GOT3 (cell line): ENCODE measurements around the gene SLC6A17.

Experiments used
- DNase-seq: peaks from one replicate; lab custom pipeline; 2025; ENCODE audit warnings: mixed read lengths; lab: John Stamatoyannopoulos, UW

Gene SLC6A17

DNA sequence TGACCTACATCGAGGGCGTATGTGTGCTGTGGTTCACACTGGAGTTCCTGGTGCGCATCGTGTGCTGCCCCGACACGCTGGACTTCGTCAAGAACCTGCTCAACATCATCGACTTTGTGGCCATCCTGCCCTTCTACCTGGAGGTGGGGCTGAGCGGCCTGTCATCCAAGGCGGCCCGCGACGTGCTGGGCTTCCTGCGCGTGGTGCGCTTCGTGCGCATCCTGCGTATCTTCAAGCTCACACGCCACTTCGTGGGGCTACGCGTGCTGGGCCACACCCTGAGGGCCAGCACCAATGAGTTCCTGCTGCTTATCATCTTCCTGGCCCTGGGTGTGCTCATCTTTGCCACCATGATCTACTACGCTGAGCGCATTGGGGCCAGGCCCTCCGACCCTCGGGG, 72.8 kb downstream of the SLC6A17 start:
- DNase-seq, result no peak

- DNase-seq, result no peak
Observed at GRCh38 chr1:110223581-110223980, 73.3 kb downstream of the SLC6A17 start.

DNA sequence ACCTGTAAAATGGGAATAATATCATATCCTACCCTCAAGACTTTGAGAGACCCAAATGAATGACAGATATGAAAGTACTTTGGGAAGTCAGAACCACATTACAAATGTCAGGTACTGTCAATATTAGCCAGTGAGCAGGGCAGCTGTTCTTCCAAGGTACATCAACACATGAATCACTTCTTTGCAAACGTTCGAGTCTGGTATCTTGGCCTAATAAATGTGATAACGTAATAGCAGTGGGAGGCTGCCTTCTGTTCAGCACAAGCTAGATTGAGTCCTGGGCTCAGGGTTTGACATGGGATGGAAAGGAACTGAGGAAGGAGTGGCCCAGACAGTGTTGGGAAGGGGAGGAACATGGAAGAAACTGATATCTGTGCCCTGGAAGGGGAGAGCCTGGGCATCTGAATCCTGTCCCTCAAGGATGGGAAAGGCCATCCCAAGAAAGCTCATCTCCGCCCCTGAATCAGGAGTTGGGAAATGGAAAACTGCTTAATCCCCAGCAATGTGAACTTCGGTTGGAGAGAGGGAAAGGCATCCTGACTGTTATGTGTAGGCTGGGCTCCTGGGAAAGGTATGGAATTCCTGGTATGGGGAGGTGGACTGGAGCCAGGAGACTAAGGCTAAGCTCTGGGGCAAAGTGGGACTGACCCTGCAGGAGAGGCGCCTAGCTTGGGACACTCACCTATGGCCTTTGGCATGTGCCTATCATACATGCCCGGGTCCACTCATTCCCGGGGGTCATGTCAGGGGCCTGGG, 74.1 kb downstream of the SLC6A17 start:
- DNase-seq, result no peak

- no peak for DNase-seq
Observed at GRCh38 chr1:110225212-110225611, 74.9 kb downstream of the SLC6A17 start.

DNA sequence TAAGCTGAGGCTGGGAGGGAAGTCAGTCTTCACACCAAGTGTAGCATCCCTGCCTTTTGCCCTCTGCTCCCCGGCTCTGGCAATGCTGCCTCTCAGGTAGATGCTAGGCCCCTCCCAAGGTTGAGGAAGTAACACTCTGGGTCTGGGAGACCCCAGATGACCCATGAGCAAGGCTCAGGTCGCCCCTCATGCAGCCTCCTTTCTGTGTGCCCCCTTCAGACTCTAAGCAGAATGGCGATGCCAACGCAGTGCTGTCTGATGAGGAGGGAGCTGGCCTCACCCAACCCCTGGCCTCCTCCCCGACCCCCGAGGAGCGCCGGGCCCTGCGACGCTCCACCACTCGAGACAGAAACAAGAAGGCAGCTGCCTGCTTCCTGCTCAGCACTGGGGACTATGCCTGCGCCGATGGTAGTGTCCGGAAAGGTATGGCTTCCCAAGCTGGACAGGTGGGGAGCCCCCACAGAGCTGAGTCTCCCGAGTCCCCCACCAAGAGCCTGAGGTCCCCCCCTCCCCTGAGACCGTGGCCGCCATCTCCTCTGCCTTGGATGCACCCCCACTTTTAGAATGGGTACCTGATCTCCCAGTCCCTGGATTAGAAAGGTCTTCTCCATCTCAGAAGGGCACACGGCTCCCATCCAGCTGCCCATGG, 75.6 kb downstream of the SLC6A17 start:
- DNase-seq, result no peak

DNA sequence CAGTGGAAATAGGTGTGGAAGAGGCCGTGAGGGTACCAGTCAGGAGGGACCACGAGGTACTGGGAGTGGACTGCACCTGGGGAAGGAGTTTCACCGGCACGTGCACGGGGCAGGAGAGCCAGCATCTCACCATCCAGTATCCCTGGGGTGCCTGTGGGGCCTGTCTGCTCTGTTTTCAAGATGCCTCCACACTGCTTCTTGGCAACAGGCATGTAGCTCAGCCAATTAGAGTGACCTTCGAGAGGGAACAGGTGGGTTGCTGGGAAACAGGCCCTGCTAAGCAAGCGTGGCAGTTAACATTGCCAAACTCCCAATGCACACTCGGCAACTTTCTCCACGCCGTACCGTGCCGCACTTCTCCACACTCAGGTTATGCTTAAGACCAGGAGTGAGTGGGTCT, 77.5 kb downstream of the SLC6A17 start:
- no peak for DNase-seq

- no peak for DNase-seq
Observed at GRCh38 chr1:110228381-110228780, 78.1 kb downstream of the SLC6A17 start.

DNA sequence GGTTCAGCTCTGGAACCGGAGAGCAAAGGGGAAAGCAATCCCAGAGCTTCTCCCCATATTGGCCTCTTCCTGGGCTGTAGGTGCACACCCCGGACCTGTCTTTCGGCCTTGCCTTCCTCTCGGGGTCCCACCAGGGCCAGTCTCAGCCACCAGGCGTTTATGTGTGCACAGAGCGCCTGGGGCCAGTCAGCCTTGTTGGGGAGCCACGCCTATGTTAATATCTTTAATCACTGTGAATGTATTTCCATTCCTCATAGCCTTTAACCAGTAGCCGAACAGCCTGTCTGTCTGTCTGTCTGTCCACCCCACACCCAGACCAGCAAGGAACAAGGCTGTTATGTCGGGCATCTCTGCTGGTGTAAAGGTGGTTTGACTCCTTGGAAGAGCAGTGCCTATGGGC, 78.6 kb downstream of the SLC6A17 start:
- DNase-seq, result no peak

DNA sequence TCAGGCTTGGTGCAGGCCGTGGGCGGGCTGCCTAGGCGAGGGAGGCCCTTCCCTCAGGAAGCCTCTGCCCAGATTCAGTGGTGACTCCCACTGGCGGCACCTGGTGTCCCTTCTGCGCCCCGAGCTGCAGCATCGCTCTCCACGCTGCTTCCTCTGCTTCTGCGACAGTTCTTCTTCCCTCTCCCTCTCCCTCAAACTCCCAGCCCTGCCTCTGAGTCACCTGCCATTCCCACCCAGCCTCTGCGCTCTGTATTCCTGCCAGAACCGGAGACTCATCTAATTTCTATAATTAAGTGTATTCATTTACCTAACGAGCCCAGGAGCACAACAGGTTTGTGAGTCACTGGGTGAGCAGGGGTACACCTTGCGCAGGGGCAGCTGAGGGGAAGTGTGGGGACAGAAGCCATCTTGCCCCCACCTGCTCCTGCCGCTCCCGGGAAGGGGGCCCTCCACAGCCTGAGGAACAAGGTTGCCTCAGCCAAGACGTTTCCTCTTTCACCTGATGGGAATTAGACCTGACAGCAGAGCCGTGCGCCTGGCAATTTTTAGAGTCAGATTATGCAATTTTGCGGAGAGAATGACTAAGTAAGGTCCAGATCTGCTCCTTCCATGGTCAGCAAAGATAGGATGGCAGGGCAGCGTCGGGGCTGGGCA, 79.2 kb downstream of the SLC6A17 start:
- DNase-seq, result no peak

DNA sequence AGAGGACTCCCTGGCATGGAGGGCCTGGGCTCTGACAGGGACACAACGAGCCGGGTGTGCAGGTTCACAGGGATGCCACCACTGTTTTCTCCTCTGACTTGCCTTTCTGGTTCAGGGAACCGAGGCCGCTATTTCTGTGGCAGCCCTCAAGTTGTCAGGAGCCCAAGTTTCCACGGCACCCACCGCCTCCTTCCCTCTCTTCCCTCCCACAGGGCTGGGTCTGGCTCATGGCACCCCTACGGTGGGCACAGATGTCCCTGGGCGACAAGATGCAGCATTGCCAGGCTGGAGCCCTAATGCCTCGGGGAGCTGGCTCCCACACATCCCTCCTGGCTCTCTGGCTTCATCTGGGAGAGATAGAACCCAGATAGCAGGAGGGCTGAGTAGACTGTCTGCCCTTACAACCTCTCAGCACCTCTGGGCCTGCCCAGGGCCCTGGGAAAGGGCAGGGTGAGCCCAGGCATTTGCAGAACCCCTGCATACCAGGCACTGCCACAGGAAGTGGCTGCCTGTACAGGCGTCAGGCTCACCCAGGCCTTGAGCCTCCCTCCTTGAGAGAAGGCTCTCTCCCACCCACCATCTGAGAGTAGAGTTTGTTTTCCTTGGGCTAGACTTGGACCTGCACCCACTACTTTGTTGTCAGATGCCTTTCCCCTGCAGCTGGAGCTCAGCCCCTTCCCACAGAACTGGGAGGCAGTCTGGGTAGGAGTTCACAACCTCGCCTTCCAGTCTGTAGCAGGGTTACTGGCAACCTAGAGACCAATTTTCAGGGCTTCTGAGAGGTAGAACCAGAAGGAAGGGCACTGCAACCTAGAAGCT, 80.3 kb downstream of the SLC6A17 start:
- no peak for DNase-seq

GRCh38 chr1:110233861-110234260, 83.6 kb downstream of the SLC6A17 start:
- no peak for DNase-seq

GRCh38 chr1:110234691-110235090, 84.4 kb downstream of the SLC6A17 start:
- no peak for DNase-seq

- DNase-seq, result no peak
Observed at GRCh38 chr1:110235181-110235833, 85.0 kb downstream of the SLC6A17 start.

DNA sequence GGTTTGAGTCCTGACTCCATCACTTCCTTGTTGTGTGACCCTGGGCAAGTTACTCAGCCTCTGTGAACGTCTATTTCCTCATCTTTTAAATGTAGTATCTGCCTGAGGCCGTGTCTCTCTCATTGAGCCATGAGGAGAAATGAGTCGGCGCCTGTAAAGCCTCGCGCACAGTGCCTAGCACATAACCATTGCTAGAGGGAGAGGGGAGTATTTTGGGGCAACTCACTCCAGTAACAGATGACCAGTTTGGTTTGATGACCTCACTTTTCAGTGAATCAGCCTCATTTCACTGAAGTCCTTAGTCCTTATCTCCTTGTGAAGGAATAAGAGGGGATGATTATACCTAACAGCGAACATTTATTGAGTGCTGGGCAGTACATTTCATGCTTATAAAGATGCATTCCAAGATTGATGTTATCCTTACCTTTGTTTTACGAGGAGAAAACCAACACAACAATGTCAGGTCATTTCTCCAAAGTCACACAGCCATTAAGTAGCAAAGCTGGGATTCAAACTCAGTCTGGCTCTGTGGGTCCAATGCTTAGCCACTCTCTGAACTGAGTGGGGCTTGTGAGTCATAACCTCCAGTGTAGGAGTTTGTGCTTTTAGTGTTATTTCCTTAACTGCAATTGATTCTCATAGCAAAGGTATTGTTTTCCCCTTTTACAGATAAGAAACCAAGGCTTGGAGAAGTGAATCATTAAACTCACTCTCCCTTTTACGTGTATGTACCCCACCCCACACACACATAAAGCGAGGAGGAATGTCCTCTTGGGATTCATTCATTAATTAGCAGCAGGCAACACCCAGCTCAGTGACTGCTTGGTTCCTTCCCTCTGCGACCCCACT, 85.8 kb downstream of the SLC6A17 start:
- DNase-seq, result no peak

- DNase-seq, result no peak
Observed at GRCh38 chr1:110237386-110238152, 87.3 kb downstream of the SLC6A17 start.

- no peak for DNase-seq
Observed at GRCh38 chr1:110239441-110240430, 89.4 kb downstream of the SLC6A17 start.

GRCh38 chr1:110240476-110241210, 90.3 kb downstream of the SLC6A17 start:
- no peak for DNase-seq

GRCh38 chr1:110241516-110241915, 91.2 kb downstream of the SLC6A17 start:
- DNase-seq, result no peak
